Endometrium (tissue), 2 donors: ENCODE data around the gene CFAP46.
"Not testable (repeated sequence)": the region's sequence is repeated elsewhere in the genome, so short reads cannot be mapped to it uniquely, and the experiment has no call there.

Experiments used
- FAIRE-seq: peaks from 2 replicates; lab custom pipeline; 2012; peaks lifted over from hg19 to GRCh38; lab: Jason Lieb, UNC
- donor health status: control.
- donor health status: control.

CFAP46 gene

DNA sequence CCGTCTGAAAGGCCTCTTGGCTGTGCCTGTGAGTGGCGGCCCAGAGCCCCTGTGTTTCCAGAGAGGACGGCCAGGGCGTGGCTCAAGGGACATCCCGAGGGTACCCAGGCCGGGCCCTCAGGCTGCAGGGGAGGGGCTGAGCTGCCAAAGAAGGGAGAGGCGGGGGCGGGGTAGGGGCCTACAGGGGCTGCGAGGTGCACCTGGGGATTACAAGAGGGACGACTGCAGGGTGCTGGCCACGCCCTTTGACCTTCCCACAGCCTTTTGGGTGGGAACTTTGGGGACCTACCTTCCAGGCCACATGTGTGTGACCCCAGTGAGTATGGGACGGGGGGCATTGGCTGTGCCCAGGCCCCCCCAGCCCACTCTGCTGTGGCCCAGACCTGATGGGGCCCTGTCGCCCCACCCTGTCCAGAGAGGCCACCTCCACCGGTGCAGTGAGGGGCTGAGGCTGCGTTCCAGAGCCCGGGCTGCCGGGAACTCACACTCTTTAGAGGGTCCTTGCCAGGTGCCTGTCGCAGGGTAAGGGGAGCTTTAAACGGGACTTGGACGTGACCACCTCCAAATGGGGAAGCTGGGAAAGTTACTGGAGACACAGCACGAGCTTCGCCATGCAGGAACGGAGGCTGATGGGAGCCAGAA is 137.5 kb downstream of the CFAP46 start:
- no peak for FAIRE-seq

DNA sequence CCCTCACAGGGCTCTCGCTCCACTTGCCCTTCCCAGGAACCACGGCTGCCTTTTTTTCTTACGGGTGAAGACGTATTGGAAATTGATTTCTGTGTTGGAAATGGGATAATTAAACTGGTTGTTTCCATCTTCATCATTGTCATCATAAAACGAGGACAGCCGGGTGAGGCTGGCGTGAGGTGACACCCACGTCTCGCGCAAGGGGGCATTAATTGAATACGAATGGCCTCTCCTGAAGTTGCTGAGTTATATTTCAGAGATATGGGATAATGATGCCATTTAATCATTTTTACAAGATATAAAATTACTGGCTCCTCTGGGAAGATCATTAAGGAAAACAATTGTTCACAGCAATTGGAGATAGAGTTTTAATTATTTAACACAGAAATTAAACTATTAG is 138.1 kb downstream of the CFAP46 start:
- no peak for FAIRE-seq

DNA sequence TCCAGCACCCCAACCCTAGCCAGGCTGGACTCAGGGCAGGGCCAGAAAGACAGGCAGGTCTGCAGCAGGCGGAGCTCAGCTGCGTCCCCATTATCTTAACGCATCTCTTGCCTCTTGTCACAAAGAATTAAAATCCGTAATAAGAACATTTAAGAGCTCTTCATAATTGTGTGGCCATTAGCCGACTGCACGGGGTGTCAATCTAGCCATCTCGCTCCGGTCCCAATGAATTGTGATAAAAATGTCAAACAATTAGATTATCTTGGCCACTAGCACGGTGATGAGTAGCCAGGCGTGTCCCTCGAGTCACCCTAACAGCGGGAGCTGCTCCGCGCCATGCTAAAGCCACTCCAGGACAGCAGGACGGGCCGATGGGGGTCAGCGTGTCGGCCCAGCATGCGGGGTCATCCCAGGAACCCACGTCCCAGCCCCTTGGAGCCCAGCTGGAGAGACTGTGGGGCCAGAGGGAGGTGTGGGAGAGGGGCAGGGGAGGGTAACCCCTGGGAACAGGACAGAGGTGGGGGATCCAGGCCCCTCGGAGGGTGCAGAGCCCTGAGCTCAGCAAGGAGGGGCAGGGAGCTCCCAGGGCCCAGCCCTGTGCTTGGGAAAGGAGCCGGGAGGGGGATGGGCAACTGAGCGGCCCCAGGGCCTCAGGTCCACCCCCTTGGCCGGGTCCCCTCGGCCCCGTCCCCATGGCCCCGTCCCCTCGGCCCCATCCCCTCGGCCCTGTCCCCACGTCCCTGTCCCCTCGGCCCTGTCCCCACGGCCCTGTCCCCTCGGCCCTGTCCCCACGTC is 138.8 kb downstream of the CFAP46 start:
- FAIRE-seq = no peak

DNA sequence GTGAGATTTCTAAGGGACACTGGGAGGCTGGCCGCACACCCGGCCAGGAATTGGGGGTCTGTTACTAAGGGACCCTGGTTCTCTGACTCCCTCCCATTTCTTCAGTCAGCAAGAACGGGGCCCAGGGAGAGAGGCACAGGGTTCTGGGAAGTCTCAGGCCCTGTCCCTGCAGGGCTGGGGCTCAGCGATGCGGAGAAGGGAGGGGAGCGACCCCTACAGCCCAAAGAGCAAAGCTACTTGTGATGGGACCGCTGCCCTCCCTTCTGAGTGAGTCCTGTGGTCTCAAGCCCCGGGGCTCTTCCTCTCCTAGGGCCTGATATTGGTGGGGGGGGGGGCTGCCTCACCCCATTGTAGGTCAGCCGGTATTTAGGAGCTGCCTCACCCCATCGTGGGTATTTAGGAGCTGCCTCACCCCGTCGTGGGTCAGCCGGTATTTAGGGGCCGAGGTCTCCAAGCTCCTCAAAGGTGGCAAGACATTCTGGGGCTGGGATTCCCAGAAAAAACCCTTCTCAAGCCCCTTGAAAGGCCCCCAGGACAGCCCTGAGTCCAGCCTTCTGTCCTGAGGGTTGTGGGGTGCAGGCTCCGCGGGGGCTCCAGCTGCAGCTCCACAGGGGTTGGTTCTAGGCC is 139.6 kb downstream of the CFAP46 start:
- no peak for FAIRE-seq

DNA sequence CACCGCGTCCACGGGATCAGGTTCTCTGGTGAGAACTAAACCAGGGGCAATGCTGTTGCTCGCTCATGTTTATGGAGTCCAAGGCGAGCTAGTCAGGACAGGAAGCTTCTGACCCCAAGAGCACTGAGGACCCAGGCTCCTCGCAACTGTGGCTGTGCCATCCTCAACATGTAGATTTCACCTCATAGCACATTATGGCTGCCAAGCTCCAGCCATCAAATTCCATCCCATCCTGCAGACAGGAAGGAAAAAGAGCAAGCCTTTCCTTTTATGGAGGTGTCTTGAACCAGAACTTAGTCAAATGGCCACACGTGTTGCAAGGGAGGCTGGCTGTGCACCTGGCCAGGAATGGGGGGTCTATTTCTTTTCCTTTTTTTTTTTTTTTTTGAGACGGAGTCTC is 140.3 kb downstream of the CFAP46 start:
- FAIRE-seq = no peak

DNA sequence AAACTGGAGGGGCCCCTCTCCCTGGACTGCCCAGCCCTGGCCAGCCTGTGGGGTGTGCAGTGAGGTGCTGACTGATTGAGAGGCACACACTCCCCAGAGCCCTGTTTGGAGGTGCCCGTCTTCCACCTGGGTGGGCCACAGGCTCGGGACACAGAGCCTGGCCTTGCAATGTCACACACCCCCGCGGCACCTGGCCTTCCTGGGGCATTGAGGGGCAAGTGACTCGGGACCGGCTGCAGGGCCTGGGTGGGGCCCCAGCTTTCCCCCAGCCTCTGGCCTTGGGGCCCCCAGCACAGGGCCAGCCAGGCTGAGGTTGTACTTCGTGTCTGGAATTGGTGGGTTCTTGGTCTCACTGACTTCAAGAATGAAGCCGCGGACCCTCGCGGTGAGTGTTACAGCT is 142.5 kb downstream of the CFAP46 start:
- no peak for FAIRE-seq

DNA sequence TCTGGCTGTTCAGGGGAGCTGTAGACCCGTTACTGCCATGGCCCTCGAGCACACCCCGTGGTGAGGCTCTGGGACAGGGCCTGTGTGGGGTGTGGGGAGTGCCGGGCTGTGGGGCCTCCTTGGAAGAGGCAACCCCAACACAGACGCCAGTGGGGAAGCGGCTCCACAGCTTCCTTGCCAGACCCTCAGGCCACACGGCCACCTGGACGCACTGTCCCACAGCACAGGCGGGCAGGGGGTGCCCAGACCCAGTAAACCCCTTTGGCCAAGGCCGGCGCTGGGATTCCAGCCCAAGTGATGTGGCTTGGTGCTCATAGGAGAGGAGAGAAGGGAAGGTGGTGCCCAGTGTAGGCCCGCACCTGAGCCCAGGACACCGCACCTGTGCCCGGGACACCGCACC is 143.5 kb downstream of the CFAP46 start:
- FAIRE-seq = no peak

DNA sequence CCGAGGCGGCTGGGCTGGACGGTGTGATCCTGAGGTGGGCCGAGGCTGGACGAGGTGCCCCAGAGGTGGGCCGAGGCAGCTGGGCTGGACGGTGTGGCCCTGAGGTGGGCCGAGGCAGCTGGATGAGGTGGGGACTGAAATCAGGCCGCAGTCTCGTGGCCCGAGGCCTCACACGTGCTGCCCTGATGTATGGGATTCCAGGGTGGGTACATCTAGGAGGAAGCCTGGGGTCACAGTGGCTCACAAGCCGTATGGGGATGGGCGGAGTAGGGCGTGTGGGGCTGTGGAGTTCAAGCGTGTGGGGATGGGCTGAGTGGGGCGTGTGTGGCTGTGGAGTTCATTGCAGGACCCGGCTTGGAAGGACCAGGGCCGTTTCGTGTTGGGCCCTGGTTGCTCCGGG is 144.0 kb downstream of the CFAP46 start:
- no peak for FAIRE-seq

DNA sequence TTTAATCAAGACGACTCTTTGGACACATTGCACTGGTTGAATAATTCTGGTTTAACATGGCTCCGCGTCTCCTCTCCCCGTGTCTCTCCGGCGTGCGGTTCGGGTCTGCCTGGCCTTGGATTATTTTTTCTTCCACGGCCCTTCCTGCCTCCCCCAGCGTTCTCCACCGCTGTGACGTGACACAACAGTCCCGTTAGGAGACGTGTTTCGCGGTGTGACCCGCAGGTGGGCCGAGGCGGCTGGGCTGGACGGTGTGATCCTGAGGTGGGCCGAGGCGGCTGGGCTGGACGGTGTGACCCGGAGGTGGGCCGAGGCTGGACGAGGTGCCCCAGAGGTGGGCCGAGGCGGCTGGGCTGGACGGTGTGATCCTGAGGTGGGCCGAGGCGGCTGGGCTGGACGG is 144.4 kb downstream of the CFAP46 start:
- not testable (repeated sequence) for FAIRE-seq

DNA sequence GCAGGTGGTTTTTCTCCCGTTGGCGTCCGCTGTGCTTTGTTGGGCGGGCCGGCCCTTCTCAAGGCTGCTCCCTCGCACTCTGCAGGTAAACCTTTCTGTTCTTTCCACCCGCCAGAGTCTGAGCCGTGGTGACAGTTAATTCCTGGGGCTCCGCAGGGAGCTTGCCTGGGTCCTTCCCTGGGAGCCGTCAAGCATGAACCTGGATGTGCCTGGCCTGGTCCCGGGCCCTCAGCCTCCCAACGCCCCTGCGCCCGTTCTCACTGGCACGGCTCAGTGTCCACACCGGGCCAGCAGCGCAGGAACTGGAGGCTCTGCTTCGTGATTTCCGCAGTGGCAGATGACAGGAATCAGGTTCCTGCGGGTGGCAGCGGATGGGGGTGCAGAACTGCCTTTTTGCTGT is 145.5 kb downstream of the CFAP46 start:
- FAIRE-seq = no peak

DNA sequence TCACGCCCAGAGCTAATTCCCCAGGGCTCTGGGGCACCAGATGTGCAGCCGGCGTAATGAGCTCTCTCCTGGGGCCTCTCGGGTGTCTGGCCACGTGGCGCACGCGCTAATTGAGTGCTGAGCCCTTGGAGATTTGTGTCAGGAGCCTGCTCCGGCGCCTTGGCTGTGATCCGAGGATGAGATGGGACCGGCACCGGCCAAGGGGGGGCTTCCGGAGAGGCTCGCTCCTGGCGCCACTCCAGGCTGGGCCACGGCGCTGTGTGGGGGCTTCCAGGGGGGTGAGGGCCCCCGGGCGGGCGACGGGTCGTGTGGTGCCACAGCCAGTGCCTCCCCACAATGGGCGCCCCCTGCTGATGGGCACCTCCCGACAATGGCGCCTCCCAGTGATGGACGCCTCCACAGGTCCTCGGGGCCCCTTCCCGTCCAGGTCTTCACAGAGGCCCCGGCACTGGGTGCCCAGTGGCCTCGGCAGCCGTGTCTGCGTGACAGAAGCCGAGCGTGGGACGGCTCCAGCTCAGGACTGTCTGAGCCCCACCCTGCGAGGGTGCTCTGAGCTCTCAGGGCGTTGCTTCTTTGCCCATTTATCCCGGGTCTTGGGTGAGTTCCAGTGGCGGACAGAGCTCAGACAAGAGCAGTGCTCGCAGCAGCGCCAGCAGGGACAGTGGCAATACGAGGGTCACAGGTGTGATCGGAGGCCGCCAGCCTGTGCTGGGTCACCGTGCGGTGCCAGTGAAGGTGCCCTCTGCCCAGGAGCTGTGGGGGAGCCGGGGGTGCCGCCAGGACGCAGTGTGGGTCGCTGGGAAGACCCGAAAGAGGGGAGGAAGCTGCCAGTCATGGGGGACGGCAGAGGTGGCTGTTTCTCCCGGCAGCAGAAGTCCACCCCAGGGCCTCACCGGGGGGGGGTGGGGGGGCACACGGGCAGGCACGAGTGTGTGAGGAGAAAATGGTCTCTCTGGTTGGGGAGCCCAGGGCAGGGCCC is 148.2 kb downstream of the CFAP46 start:
- no peak for FAIRE-seq

DNA sequence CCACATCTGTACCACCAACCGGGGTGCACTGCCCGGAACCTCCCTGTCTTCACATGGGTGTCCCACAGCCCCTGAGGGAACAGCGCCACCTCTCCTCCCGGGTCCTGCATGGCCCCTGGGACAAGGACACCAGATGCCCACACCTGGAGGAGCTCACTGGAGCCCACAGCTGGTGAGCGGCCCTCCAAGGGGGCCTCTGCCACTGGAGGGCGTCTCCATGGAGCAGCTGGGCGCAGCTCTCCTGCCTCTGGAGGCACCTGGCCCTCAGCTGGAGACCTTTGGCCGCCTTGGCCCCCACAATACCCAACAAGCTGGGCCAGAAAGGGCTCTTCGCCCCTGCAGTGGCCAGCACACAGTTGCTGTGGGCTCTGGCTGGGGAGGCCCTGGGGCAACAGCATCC is 149.2 kb downstream of the CFAP46 start:
- no peak for FAIRE-seq

DNA sequence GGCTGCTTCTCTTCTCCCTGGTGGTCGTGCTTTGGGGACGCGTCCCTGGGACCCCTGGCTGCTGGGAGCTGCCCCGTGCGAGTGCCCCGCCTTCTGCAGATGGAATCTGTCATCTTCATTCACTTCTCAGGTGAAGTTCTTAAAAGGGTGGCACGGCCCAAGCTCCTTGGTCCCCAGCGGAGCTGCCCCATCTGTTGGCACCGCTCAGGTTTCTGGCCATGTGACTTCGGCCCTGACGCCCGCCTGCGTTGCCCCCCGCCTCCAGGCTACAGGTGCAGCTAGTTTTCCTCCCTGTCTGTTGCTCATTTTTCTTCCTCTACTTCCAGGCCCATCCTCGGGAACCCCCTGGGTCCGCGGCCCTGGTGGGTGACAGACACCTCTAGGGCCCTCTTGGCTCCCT is 149.6 kb downstream of the CFAP46 start:
- FAIRE-seq = no peak

DNA sequence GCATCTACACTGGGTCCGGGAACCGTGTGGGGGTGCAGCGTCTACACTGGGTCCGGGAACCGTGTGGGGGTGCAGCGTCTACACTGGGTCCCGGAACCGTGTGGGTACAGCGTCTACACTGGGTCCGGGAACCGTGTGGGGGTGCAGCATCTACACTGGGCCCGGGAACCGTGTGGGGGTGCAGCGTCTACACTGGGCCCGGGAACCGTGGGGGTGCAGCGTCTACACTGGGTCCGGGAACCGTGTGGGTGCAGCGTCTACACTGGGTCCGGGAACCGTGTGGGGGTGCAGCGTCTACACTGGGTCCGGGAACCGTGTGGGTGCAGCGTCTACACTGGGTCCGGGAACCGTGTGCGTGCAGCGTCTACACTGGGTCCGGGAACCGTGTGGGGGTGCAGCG is 150.3 kb downstream of the CFAP46 start:
- not testable (repeated sequence) for FAIRE-seq

DNA sequence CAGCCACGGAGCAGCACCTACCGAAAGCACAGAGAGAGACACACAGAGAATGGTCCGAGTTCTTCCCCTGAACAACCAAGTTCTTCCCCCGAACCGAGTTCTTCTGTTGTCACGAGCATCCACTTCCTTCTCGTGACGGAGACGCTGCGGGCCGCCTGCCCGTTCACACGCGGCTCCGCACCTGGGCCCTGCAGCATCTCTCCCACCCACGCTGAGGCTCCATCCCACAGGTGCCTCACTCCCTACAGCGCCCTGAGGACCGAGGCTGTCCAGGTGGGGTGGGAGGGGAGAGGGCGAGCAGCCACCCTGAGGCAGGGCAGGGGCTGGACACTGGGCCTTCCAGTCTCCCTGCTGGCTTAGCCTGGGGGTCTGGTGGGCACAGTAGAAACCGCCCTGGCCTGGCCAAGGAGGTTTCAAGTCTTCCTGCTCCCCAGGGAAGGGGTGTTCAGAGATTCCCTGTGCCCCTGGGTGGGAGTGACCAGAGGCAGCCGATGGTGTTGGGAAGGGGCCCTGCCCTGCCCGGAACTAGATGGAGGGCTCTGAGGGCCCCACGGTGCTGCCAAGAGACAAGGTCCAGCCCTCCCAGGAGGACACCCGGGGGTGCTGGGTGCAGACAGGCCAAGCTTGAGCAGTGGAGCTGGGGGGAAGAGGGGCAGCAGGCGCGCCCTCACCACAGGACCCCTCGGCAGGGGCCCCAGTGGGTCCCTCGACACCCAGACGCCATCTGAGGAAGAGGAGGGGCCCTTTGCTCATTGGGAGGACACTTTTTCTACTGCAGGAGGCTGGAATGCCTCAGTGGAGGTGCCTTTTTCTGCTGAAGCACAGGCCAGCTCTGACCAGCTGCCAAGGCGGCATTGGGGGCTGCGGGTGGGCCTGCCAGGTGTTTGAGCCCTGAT is 151.2 kb downstream of the CFAP46 start:
- no peak for FAIRE-seq

DNA sequence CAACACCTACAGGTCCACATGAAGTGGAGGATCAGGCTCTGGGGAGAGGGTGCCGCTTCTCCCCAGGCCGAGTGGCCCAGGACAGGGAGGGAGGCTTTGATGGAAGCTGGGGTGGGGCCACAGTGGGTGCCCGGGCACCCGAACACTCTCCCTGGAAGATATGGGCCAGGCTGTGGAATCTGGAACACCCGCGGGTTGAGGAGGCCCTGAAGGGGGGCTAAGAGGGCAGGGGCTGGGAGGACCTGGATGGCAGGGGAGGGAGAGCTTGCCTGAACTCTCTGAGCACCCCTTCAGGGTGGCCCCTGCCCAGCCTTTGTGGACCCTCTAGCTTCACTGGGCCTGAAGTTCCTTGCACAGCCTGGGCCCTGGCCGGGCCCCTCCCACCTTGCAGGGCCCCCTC is 151.9 kb downstream of the CFAP46 start:
- no peak for FAIRE-seq

DNA sequence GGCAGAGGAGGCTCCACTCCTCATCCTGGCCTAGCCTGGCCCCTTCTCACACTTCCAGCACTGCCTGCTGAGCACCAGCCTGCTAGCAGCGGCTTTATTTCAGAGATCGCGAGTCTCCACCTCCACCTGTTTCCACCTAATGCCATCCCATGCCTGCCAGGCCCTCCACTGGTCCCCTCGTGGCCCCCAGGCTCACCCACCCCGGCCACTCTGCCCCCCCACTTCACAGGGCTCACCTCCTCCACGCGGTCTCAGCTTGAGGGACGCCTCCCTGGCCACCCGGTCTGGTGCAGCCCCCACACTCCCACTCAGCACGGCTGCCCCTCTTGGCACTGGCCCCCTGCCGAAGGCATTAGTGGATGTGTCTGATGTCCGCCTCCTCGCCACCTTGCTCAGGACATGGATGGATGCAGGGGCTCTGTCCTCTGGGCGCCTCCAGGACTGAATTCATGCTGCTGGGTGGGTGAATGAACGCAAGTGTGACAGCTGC is 152.7 kb downstream of the CFAP46 start:
- FAIRE-seq = no peak

DNA sequence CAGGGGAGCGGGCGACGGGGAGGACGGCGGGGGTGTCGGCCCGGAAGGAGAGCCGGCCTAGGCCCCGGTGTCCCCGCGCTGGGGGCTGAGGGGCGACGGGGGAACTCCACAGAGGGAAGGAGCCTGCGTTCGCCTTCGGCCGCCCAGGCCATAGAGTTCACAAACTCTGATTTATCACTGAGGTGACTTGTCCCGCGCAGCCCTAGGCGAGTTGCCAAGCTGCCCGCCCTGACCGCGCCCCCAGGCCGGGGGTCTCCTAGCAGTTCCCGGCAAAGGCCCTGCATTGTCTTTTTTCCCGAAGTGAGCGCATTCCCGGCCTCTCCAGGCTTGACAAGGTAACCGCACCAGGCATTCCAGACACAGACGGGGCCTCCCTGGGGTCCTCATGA is 153.5 kb downstream of the CFAP46 start:
- no peak for FAIRE-seq

DNA sequence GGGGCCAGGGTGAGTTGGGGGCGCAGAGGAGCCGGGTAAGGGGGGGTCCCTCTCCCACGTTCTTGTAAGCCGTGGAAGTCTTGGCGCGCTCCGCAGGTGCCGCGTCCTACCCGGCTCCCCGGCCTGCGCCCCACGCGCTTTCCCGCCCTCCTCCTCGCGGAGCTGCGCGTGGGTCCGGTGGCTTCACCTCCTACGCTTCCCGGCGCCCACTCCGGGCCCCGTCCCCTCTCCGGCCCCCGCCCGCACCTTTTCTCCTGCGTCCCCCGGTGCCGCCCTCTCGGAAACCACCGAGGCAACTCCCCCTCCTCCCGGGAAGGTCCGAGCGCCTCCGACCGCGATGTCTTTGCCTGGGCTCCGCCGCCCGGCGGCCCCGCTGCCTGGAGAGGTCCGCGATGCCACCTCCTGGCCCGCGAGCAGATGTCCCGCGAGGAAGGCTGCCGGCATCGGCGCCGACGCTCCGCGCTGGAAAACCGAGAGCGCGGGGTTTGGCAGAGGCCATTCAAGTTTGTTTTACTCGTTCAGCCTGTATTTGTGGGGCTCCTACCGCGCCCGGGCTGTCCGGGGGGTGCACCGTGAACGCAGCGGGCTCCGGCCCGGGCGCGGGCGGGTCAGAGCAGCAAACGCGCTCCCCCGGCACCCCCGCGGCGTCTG is 154.1 kb downstream of the CFAP46 start:
- FAIRE-seq = no peak

DNA sequence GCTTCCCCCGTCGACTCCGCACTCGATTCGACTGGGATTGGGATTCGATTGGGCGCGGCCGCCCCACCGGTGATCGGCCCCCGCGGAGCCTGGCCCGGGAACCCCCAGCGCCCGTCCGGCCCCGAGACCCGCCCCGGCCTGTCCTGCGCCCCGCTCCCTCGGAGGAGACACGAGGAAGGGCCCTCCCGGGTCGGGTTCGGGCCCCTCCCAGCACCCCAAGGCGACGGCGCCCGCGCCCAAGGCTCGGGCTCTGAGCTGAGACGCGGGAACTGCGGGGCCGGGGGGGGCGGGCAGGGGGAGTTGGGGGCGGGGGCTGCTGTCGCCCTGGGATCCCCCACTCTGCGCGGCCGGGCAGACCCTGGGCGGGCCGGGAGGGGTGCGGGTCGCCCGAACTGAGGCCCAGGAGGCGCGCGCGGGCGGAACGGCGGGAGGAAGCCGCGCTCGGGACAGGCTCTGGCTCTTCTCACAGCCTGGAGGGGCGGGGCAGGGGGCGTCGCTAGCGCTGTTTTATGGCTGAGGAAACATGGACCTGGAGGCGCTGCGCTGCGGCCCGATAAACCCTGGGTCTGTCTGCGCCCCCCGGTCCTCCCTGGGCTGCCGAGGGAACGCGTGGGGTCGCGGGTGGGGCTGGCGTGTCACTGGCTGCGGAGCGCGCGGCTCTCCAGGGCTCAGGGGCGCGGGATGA is 154.7 kb downstream of the CFAP46 start:
- FAIRE-seq = no peak
